RKO (cell line): ENCODE measurements around the gene TTC12.

Source experiments
- DNase-seq: peaks from one replicate; pipeline ENCODE4 v3.0.0-alpha.2; 2016; ENCODE audit warnings: low spot score

TTC12 gene

DNA sequence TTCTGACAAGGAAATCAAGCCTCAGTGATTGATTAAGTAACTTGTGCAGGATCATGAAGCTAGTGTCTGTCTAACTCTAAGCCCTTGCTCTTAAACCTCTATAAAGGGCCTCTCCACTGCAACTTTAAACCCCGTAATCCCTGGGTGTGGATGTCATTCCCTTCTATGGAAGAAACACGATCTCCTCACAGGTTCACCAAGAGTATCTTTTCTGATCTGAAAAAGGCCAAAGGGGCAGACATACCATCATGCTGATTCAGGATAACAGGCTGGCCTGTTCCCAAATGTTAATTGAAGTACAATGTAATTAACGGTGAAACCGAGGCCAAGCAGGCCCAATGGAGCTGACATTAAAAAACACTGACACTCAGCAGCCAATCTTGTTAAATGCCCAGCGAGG, 17.1 kb downstream of the TTC12 start:
- DNase-seq: no peak

DNA sequence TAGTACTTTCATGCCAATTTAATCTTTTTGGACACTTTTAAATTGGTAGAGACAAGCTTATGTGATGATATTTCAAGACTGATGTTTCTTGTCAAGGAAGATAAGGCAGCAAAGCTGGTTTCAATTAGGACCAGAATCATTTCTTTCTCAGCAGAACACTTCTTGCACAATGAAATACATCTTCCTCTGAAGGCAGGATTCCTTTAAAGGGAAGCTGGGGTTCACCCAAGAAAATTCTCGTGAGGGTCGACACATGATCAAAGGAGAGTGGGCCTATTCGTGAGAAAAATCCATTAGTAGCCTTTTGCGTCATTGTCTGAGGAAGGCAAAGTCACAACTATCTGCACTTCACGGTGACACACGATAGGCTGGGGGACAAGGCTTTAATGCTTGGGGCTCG, 17.6 kb downstream of the TTC12 start:
- DNase-seq: no peak

DNA sequence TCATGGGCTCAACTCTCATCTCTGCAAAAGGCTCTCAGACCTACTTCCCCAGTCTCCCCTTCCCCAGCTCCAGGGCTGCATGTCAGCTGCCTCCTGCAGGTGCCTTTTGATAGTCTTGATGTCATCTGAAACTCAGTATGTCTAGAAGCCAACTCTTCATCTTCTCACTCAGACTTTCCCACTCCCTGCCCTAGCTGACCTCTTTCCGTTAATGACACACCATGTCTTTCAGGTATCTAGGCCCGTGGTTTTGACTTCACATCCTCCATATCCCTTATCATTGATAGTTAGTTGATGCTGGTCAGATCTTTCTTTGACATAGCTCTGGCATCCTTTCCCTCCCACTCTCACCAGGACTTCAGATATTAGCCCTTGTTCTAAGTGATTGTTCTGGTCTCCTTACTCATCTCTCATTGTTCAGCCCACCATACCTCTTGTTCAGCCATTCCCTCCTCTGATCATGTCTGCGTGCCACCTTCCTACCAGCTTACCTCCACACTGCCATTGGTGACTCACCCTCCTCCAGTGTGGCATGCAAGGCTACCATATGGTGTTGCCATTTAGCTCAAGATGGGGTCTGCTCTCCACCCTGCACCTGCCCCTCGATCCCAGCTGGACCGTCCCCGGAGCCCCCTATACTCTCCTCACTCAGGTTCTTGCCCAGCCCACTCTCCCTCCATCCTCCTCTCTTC, 18.4 kb downstream of the TTC12 start:
- no peak for DNase-seq

DNA sequence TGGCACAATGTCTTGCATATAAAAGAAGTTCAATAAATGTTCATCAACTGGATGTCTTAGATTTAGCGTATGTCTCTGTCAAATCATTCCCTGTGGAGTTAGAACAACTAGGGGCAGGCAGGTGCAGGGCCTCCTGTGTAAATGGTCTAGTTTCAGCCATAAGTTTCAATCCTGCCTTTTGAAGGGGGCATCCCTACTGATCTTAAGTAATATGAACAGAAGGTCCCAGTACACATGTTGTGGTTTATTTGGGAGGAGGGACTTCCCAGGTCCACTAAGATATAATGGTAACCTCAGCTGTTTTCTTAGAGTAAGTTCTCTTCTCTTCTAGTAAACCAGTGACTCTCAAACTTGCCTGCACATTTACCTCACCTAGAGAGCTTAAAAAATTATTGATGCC, 19.8 kb downstream of the TTC12 start:
- no peak for DNase-seq

DNA sequence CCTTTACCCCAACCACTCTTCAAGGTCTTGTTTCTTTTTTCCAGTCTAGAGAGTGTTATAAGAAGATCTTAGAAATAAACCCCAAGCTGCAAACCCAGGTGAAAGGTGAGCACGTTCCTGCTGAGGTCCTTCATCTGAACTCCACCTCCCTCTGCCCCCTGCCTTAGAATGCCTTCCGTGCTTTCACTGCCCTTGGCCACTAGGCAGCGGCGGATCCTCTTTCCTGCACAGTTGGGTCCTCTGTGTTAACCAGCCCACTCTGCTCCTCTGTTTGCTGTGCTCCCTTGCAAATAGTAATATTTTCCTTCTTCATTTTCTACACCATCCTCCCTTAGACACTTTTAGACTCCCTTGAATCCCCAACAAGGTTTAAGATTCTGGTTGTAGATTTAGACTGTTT, 24.3 kb downstream of the TTC12 start:
- no peak for DNase-seq

DNA sequence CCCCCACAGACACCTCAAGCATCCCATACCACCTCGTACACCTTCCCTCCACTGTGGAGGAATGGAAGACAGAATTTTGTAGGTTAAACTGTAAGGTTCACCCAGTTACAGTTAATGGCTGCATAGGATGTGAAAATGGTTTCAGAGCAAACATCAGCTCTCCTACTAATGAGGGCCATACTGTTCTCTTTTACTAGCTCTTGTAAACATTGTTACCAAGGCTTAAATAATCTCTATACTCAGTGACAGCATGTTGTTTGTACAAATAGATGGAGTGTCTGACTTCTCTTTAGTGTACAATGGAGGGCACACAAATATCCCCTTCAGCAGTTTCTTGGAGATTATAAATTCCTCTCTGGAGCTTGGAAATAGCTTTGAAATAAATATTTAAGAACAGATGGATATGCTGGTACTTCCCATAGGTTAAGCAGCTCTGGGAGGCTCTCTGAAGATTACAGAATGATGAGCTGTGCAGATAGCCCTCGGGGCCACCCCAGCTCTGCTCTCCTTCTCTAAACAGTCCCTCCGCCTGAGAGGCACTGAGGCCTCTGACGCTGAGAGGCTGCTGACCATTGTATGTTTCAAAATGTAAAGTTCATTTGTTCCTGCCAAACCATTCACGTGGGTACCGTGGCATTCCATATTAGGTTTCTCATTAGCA, 25.7 kb downstream of the TTC12 start:
- no peak for DNase-seq

DNA sequence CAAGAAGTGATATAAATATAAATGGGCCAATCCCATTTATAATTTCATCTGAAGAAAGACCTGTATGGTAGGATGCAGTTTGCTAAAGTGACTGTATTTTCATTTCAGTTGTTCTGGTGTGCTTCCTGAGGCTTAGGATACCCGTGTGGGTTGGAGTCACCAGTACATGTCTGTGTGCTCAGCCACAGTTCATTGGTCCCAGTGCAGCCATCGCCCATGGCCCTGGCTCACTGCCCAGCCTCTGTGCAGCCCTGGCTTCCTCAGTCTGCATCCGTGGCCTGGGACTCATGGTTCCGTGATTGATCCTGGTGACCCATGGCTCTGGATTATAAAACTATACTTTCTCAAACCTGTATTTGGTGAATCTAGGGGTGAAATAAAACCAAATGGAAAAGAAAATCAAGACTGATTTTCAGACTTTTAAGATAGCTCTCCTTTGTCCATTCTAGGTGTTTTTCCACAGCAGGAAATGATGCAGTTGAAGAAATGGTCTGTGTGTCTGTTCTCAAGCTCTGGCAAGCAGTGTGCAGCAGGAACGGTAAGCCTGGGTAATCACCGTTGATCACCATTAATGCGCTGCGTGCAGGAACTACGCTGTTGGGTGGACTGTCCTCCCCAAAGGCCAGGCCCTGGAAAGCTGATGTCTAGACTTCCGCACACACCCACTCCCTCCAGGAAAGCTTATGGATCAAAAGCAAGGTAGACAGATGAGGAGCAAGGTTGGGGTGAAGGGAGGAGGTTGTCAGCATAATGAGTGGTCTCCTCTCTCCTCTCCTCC, 27.2 kb downstream of the TTC12 start:
- DNase-seq: no peak

DNA sequence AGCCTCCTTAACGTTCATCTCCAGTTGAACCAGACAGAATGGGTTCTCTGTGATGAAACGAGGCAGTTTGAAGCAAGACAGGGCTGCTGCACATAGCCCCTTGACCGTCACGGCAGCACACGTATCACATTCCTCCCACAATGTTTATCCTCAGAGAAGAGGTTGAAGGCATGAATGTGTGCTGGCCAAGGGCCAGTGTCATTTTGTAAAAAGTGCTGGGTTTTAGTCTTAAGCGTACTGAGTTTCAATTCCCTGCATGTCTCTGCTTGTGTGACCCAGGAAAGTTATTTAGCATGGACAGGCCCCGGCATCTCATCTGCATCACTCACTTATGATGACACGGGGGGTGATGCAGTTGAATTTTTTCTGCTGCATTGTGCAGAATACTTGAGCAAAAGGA, 31.6 kb downstream of the TTC12 start:
- DNase-seq: no peak

DNA sequence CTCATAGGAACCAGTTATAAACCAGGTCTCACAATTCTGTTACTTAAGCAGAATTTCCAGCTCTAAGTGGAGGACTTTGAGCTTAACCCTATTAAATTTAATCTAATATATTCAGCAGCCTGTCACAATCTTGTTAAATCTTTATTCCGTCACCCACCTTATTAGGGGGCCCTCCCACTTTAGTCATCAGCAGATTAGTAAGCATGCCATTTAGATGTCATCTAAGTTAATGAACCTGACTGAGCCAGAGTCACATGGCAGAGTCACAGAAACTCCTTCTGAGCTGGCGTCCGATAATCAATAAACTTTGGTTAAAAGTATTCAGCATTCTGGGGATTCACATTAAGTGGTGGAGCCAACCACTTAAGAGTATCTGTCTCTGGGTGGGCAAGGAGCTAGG, 35.1 kb downstream of the TTC12 start:
- DNase-seq: no peak

DNA sequence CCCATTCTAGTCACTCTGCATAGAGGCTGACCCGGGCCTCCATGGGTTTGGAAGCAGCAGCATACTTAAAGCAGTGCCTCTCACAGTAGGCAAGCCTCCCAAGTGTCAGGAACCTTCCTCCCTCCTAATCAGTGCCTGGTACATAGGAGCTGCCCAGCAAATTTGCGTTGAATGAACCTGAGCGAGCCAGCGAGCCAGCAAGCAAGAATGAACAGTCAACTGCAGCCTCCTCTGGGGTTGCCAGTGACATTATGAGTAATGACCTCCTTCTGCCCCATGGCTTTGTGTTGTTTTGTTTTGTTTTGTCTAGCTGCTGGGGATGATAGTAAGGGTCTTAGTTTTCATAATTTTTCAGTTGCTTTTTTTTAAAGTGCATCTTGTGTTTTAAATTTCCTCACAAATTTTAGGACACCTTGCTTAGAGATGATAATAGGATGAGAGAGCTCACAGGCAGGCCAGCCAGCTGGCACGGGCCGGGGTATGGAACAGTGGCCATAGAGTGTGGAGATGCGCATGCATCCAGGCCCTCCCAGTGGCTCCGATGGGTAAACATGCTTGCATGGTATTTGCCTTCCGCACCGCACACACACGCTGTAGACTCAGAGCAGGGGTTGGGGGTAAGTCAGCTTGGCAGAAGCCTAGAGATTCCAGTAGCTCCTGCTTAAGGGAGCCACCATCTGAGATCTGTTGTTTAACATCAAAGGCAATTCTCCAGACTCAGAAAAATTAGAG, 36.1 kb downstream of the TTC12 start:
- no peak for DNase-seq

DNA sequence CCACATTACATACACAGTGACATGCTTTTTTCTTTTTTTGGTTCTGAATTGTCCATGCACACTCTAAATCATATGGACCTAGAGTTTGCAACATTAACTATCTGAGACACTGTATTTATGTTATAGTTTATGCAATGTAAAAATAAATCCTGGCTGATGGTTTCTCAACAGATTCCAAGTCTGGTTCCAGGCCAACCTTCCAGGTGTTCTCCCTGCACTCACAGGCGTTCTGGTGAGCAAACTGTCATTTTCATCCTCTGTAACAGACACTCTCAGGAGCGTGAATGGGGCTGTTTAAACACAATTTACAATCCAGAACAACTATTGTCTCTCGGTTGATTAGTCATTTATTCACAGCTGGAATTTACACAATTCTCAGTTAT, 36.7 kb downstream of the TTC12 start:
- DNase-seq: no peak

DNA sequence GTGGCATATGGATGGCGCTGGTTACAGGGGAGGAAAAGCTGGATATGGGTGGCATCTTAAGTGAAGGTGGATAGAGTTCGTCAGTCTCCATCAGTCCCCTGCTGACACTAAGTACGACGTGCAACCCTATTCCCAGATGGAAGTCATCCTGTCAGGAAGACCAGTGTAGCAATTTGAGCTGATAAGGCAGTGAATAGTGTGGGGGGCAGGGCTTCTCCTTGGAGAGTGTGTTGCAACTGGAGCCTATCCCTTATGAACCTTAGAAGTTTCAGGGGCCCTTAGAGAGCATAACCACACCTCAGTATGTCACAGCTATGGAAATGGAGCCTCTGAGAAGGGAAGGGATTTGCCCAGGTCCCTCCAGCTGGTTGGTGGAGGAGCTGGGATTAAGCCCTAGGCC, 37.1 kb downstream of the TTC12 start:
- DNase-seq: no peak

DNA sequence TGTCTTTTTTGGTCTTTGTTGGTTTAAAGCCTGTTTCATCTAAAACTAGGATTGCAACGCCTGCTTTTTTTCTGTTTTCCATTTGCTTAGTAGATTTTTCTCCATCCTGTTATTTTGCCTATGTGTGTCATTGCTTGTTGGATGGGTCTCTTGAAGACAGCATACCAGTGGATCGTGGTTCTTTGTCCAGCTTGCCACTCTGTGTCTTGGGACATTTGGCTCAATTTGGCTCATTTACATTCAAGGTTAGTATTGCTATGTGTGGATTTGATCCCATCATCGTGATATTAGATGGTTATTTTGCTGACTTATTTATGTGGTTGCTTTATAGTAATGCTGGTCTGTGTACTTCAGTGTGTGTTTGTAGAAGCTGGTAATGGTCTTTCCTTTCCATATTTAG, 41.8 kb downstream of the TTC12 start:
- no peak for DNase-seq

DNA sequence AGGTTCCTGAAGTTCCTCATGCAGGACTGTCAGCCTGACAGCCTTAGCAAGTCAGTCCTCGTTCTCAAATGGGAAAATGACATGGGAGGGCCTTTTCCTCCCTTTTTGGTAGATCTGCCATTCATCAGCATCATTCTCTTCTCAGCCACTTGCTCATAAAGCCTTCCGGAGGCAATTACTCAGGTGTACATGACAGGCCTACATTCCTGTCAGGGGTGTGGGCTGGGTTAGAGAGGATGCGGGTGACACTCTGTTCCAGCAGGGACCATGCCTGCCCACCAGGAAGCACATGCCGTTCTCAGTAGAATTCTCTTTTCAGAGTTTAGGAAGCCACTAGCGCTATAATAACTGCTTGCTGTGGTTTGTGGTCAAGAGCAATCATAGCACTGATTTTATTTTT, 49.0 kb downstream of the TTC12 start:
- DNase-seq: no peak

DNA sequence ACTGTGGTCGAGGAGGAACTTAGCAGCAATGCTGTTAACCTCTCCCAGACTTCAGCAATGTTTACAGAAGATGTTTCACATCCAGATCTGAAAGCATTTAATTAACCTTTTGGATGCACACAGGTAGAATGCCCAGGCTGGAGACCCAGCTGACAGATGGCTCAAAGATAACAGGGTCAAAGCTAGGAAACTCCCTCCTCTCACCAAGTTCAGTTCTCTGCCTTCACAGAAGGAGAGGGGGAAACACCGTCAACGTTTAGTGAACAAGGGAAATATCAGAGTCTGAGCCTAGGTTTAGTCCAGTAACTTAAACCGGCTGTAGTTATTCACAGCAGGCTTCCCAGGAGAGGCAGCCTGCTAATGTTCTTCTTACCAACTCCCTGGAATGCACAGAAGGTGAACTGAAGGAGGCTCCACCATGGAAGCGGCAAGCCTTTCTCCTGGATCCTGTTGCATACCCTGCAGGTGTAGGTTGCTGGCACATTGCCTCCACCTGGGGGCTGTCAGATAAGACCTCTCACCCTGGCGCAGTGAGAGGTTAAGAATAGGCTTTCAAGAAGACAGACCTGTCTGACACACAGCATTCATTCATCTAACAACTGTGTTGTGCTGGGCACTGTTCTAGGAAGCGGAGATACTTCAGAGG, 49.7 kb downstream of the TTC12 start:
- no peak for DNase-seq

DNA sequence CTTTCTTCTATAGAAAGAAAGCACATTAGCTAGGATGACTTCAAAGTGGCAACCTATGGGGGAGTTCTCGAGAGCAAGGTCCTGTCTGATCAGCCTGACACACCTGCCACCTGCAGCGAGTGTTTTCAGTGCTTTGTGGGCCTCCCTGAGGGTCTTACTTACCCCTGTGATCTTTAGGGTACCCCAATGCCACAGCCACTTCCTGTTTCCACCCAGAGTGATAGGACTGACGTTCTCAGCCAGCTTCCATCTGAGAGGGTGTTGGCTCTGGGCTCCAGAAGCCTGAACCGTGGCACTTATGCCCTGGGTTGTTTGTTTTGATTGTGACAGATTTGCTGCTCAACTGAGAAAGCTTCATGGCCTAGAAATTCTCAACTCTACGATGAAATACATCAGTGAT, 51.5 kb downstream of the TTC12 start:
- DNase-seq: no peak

DNA sequence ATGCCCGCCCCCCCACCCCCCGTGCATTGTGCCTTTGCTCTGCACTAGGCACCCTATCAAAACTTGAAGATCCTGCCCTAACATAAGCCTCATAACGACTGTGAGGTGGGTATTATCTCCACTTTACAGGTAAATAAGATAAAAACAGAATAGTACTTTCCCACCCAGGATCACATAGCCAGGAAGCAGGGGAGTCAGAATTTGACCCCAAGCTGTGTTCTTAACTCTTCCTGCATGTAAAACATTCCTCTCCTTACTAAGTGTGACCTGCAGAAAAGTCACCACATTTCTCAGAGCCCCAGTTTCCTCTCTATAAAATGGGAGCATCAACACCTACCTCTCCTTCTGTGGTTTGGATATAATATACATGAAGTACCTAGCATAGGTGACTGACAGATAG, 55.0 kb downstream of the TTC12 start:
- no peak for DNase-seq

DNA sequence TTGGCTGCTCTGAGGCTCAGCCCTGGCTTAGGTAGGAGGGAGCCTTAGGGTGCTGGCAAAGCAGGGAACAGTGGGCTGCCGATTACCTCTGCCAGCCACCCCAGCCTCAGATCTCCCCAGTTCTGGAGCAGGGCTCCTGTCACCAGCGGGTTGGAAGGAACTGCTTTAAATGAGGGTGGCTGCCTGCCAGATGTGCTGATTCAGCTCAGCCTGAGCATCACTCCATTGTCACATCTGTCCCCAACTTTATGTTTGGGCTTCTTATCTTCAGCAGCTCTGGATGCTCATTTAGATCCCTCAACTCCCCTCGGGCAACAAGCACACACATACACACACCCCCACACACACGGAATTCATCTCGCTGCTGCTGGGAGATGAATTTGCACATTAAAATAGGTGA, 56.3 kb downstream of the TTC12 start:
- no peak for DNase-seq

DNA sequence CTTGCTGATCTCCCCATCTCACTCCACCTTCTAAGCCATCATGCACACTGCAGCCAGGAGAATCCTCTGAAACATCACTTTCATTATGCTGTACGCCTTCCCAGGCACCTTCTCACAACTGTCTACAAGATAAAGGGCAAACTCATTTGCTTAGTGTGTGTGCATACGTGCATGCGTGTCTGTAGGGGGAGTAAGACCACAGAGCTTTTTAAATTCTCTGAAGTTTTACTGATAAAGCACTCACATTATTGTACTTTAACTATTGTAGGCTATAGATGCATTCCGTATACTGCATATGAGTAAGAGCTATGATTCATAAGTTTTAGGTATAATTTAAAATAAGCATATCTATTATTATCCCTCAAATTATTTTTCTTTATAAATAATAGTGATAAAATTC, 57.9 kb downstream of the TTC12 start:
- DNase-seq: no peak

DNA sequence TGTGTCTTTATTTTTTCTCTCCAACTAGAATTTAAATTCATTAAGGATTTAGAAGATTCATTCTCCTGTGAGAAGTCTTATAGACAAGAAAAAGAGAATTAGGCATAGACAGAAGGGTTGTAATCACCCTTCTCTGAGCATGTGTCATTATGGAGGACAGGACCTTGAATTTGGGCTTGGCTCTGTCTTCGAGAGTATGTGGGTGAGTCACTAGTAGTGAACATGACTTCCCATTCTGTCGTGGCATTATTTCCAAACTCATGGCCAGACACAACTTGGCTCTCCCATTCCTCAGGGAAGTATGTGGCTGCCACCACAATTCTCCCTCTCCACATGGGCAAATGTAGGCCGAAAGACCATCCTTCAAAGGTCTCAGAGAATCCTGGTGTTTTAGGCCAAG, 58.9 kb downstream of the TTC12 start:
- peak; percentile 25 for DNase-seq

DNA sequence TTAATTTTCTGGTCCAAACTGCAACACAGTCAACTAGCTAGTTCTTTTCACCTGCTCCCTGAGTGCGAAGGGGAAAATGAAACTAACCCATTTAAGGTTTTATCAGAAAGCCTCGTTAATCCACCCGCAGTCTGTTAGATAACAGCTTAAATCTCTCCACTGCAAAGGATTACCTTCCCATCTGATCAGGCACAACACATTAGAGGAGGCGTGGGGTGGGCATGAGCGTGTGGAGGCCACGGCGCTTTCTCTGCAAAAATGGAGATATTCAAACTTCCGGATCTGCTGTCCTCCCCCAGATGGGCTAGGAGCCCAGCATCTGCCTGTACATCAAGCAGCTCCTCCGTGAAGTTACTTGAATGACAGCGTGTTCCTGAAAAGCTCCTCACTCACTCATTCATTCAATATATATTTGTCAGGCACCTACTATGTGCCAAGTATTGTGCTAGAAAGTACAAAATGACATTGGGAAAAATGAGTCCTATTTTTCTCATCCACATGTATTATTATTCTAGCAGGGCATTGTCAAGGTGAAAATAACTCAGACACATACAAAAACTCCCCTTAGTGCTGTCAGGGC, 59.7 kb downstream of the TTC12 start:
- DNase-seq: no peak

DNA sequence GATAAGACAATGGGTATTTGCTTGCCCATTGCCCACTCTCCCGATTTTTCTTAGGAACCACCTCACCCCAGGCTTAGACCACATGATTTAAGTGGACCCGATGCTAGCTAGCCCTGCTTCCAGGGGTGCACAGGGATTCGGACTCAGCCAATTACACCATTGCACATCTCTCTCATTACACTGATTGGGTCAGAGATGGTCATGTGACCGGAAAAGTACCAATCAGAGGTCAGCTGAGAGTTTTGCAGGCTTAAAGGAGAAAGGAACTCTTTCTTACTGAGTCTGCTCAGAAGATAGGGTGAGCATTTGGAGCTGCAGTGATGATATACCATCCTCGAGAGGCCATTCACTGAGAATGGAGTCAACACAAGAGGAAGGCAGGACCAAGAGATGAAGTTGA, 61.0 kb downstream of the TTC12 start:
- no peak for DNase-seq
